ENCODE data around the gene SERPING1.

The SERPING1 gene

DNA sequence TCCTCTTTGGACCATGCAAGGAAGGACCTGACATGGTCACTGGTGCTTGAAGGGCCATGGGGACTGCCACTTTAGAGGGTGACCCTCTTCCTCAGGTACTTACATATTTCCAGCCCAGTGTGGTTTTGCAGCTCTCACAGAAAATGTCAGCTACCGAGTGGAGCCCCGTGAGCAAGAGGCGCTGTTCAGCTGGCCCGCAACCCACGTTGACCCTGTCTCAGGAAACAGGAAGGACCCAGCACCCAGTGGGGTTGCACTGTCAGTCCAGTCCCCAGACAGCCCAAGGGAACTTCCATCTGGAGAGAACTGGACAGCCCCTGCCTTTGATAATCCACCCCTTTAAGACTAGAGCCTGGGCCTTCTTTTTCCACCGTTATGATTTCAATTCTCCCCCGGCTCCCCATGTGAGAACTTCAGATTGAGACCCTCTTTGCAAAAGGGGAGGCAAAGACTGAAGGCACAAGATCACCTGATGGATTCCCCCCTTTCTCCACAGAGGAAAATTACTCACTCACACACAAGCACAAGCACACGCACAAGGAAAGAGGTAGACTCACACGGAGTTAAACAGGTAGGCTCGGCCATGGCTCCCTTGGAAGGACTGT lies 48.8 kb downstream of the SERPING1 start:
- H3K4me3 ChIP-seq (ENCODE audit: low read depth, low read length, poor library complexity, severe bottlenecking), result no peak overlapping the region
- H3K9me3 ChIP-seq (ENCODE audit: low read length), result no peaks in the 10 kb centered on the region
- TF ChIP-seq EZH2 (IDR thresholded peaks at IDR 0.05; ENCODE audit: borderline replicate concordance, low read length), result no peak
- TF ChIP-seq, protein P1, sequence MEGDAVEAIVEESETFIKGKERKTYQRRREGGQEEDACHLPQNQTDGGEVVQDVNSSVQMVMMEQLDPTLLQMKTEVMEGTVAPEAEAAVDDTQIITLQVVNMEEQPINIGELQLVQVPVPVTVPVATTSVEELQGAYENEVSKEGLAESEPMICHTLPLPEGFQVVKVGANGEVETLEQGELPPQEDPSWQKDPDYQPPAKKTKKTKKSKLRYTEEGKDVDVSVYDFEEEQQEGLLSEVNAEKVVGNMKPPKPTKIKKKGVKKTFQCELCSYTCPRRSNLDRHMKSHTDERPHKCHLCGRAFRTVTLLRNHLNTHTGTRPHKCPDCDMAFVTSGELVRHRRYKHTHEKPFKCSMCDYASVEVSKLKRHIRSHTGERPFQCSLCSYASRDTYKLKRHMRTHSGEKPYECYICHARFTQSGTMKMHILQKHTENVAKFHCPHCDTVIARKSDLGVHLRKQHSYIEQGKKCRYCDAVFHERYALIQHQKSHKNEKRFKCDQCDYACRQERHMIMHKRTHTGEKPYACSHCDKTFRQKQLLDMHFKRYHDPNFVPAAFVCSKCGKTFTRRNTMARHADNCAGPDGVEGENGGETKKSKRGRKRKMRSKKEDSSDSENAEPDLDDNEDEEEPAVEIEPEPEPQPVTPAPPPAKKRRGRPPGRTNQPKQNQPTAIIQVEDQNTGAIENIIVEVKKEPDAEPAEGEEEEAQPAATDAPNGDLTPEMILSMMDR (IDR thresholded peaks at IDR 0.05; ENCODE audit: low read length), result no peak
- no peaks in the 10 kb centered on the region for H3F3A ChIP-seq (ENCODE audit: insufficient read depth, low read length)
- no peaks in the 10 kb centered on the region for H3K4me1 ChIP-seq (ENCODE audit: insufficient read depth, low read length, severe bottlenecking)
- no peaks in the 10 kb centered on the region for H3K9me2 ChIP-seq (ENCODE audit: low read depth, low read length)
- peaks cover under 1% of the 10 kb centered on the region; the same call in 1 of the 2 replicates for H3K27me3 ChIP-seq (ENCODE audit: insufficient read depth, low read length)
- no peak overlapping the region for H2AFZ ChIP-seq (ENCODE audit: low read length)
- no peaks in the 10 kb centered on the region for H4K20me1 ChIP-seq (ENCODE audit: insufficient read depth, low read length)
- H3K9ac ChIP-seq (ENCODE audit: low read length), result no peak overlapping the region
- H3K4me2 ChIP-seq (ENCODE audit: low read length), result no peak overlapping the region
- H3K79me2 ChIP-seq (ENCODE audit: insufficient read depth, low read length), result no peaks in the 10 kb centered on the region
- no peak overlapping the region for H3K27ac ChIP-seq (ENCODE audit: low read depth, low read length, poor library complexity, severe bottlenecking)
- H3K36me3 ChIP-seq (ENCODE audit: insufficient read depth, low read length), result no peaks in the 10 kb centered on the region

DNA sequence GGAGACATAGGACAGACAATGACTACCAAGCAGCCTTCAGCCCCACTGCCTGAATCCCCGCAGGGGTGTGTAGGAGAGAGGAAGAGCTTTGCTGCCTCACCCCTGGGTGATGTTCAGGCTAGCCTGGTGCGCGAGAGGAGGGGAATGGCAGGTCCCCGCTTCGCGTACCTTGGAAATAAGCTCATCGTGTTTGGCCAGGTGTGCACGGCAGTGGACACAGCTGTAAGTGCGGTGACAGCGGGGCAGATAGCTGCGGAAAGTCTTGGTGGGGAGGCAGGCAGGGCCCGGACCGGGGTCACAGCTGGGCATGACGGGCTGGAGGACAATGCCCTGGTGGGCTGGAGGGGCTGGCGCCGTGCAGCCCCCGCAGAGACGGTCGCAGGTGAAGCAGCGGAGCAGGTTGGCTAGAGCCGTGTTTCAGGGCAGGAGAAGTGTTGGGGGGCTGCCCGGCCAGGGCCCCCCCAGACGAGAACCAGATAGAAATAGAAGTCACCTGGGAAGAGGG lies 49.4 kb downstream of the SERPING1 start:
- no peak overlapping the region for H3K27ac ChIP-seq (ENCODE audit: low read depth, low read length, poor library complexity, severe bottlenecking)
- H2AFZ ChIP-seq (ENCODE audit: low read length), result no peak overlapping the region
- no peaks in the 10 kb centered on the region for H3K9me3 ChIP-seq (ENCODE audit: low read length)
- peaks cover 4% of the 10 kb centered on the region; the same call in 1 of the 2 replicates for H3K27me3 ChIP-seq (ENCODE audit: insufficient read depth, low read length)
- H3F3A ChIP-seq (ENCODE audit: insufficient read depth, low read length), result no peaks in the 10 kb centered on the region
- H3K4me2 ChIP-seq (ENCODE audit: low read length), result no peak overlapping the region
- TF ChIP-seq, protein P1 (IDR thresholded peaks at IDR 0.05; ENCODE audit: low read length), result no peak
- no peak for TF ChIP-seq EZH2 (IDR thresholded peaks at IDR 0.05; ENCODE audit: borderline replicate concordance, low read length)
- no peaks in the 10 kb centered on the region for H4K20me1 ChIP-seq (ENCODE audit: insufficient read depth, low read length)
- H3K4me3 ChIP-seq (ENCODE audit: low read depth, low read length, poor library complexity, severe bottlenecking), result no peak overlapping the region
- no peaks in the 10 kb centered on the region for H3K9me2 ChIP-seq (ENCODE audit: low read depth, low read length)
- H3K4me1 ChIP-seq (ENCODE audit: insufficient read depth, low read length, severe bottlenecking), result no peaks in the 10 kb centered on the region
- no peaks in the 10 kb centered on the region for H3K36me3 ChIP-seq (ENCODE audit: insufficient read depth, low read length)
- no peak overlapping the region for H3K9ac ChIP-seq (ENCODE audit: low read length)
- no peaks in the 10 kb centered on the region for H3K79me2 ChIP-seq (ENCODE audit: insufficient read depth, low read length)

DNA sequence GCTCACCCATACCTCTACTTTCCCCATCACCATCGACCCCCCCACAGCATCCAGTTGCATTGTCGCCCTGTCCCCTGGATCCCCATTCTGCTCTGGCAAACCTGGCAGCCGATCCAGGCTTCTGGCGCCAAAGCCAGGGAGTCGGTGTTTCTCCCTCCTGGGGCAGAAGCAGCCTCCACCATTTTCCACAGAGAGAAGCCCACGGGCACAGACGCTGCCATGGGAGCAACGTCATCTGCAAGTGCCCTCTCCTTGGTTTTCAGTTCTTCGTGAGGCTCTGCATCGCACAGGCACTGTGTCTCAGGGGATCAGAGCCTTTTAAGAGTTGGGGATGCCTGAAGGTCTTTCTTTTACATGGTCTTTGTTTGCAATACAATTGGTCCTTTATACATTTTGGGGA lies 49.9 kb downstream of the SERPING1 start:
- no peak overlapping the region for H3K4me2 ChIP-seq (ENCODE audit: low read length)
- H3K4me1 ChIP-seq (ENCODE audit: insufficient read depth, low read length, severe bottlenecking), result no peaks in the 10 kb centered on the region

More for the DNA sequence above, 49.9 kb downstream of the SERPING1 start:
- H3K27ac ChIP-seq (ENCODE audit: low read depth, low read length, poor library complexity, severe bottlenecking), result no peak overlapping the region
- no peaks in the 10 kb centered on the region for H3K9me3 ChIP-seq (ENCODE audit: low read length)
- H3K4me3 ChIP-seq (ENCODE audit: low read depth, low read length, poor library complexity, severe bottlenecking), result no peak overlapping the region
- H3K27me3 ChIP-seq (ENCODE audit: insufficient read depth, low read length), result peaks cover 4% of the 10 kb centered on the region; the same call in 1 of the 2 replicates
- no peak overlapping the region for H3K9ac ChIP-seq (ENCODE audit: low read length)
- no peaks in the 10 kb centered on the region for H3K79me2 ChIP-seq (ENCODE audit: insufficient read depth, low read length)
- no peaks in the 10 kb centered on the region for H4K20me1 ChIP-seq (ENCODE audit: insufficient read depth, low read length)
- no peaks in the 10 kb centered on the region for H3K36me3 ChIP-seq (ENCODE audit: insufficient read depth, low read length)
- H3F3A ChIP-seq (ENCODE audit: insufficient read depth, low read length), result no peaks in the 10 kb centered on the region
- TF ChIP-seq EZH2 (IDR thresholded peaks at IDR 0.05; ENCODE audit: borderline replicate concordance, low read length), result no peak
- TF ChIP-seq, protein P1 (IDR thresholded peaks at IDR 0.05; ENCODE audit: low read length), result no peak
- no peaks in the 10 kb centered on the region for H3K9me2 ChIP-seq (ENCODE audit: low read depth, low read length)
- no peak overlapping the region for H2AFZ ChIP-seq (ENCODE audit: low read length)

All from OCI-LY1 (cell line).